Mesenteric fat pad (tissue), 1 donor: ENCODE measurements around the gene MYLK4. TPM values are rescaled to one million over a fixed set of nuclear protein-coding genes. Genes with fewer than 3 reads are reported as not detected.

Experiments
- DNase-seq: peaks from one replicate; pipeline ENCODE4 v3.0.0-alpha.2; 2020; ENCODE audit warnings: low spot score
- total RNA-seq: library from RNA; stranded (reverse); fragmentation: NEBNext Ultra II Directional; extraction: Animal tissue kit (Norgen Biotek cat#: 25700); gene quantifications from one replicate; pipeline ENCODE4 v1.2.1, GENCODE V29; 2021
- donor health status: DM: yes; HTN: yes; CAD: no.

Gene MYLK4
- total RNA-seq, 1 donor from 2014 or later = 0.61 TPM

GRCh38 chr6:2633736-2634135, 117.0 kb downstream of the MYLK4 start:
- DNase-seq = no peak

- DNase-seq = no peak
Measured at GRCh38 chr6:2632976-2633584, 117.6 kb downstream of the MYLK4 start.

GRCh38 chr6:2632368-2632767, 118.4 kb downstream of the MYLK4 start:
- DNase-seq = no peak

- DNase-seq = no peak
Measured at GRCh38 chr6:2630891-2631571, 119.7 kb downstream of the MYLK4 start.

GRCh38 chr6:2630359-2630758, 120.4 kb downstream of the MYLK4 start:
- DNase-seq = no peak

GRCh38 chr6:2626401-2626800, 124.3 kb downstream of the MYLK4 start:
- no peak for DNase-seq

- no peak for DNase-seq
Measured at GRCh38 chr6:2625581-2625980, 125.1 kb downstream of the MYLK4 start.

GRCh38 chr6:2624177-2624576, 126.5 kb downstream of the MYLK4 start:
- DNase-seq = no peak

GRCh38 chr6:2623295-2623694, 127.4 kb downstream of the MYLK4 start:
- DNase-seq = no peak

GRCh38 chr6:2622671-2623070, 128.1 kb downstream of the MYLK4 start:
- no peak for DNase-seq

- DNase-seq = no peak
Measured at GRCh38 chr6:2619651-2620050, 131.1 kb downstream of the MYLK4 start.

- no peak for DNase-seq
Measured at GRCh38 chr6:2617729-2618128, 133.0 kb downstream of the MYLK4 start.

GRCh38 chr6:2616811-2617210, 133.9 kb downstream of the MYLK4 start:
- DNase-seq = no peak

- no peak for DNase-seq
Measured at GRCh38 chr6:2615251-2615650, 135.5 kb downstream of the MYLK4 start.

GRCh38 chr6:2614846-2615245, 135.9 kb downstream of the MYLK4 start:
- no peak for DNase-seq

GRCh38 chr6:2614155-2614554, 136.6 kb downstream of the MYLK4 start:
- DNase-seq = no peak

Other genes starting within 250 kb of the MYLK4 start
- 24.5 TPM for gene WRNIP1, start 14.5 kb upstream of the MYLK4 start, total RNA-seq
- gene SERPINB1, start 90.9 kb upstream of the MYLK4 start, total RNA-seq = 55.6 TPM
- 17.4 TPM for gene SERPINB9, start 152.4 kb upstream of the MYLK4 start, total RNA-seq
- gene SERPINB6, start 220.6 kb upstream of the MYLK4 start, total RNA-seq = 127 TPM
- gene NQO2, start 249.0 kb upstream of the MYLK4 start, total RNA-seq = 54.4 TPM